Liver (tissue), 9 donors: ENCODE data around the gene HGD. TPM values are rescaled to one million over a fixed set of nuclear protein-coding genes. Genes with fewer than 3 reads are reported as not detected.
A peak's percentile ranks its signal among the peaks of the same experiment; 100 is the strongest.

ENCODE experiments used
- DNase-seq: peaks from one replicate; pipeline ENCODE4 v3.0.0-alpha.2; 2017; ENCODE audit warnings: low spot score
- H3K27ac ChIP-seq, 2 donors: one replicate each; pipeline ENCODE4 v1.7.0; 2013; ENCODE audit warnings: inconsistent platforms in 2 of 2, low read length in 2 of 2, control low read depth in 1 of 2, low read depth in 1 of 2, mild to moderate bottlenecking in 1 of 2
- H3K27me3 ChIP-seq, 4 donors: one replicate each; pipeline versions ENCODE4 v1.6.1 to v1.7.0; 2013; ENCODE audit warnings: low read length in 3 of 4, inconsistent platforms in 1 of 4, mild to moderate bottlenecking in 1 of 4, moderate library complexity in 1 of 4; ENCODE audit not compliant: control insufficient read depth in 4 of 4, insufficient read depth in 4 of 4
- H3K36me3 ChIP-seq, 4 donors: one replicate each; pipeline versions ENCODE4 v1.6.1 to v1.7.0; 2013; ENCODE audit warnings: low read length in 3 of 4, mild to moderate bottlenecking in 3 of 4, low read depth in 1 of 4, moderate library complexity in 1 of 4; ENCODE audit not compliant: control insufficient read depth in 4 of 4, insufficient read depth in 3 of 4
- H3K4me1 ChIP-seq, 4 donors: one replicate each; pipeline versions ENCODE4 v1.6.1 to v1.7.0; 2013; ENCODE audit warnings: low read length in 3 of 4, mild to moderate bottlenecking in 3 of 4, moderate library complexity in 1 of 4; ENCODE audit not compliant: control insufficient read depth in 4 of 4, insufficient read depth in 4 of 4
- H3K4me3 ChIP-seq, 3 donors: one replicate each; pipeline versions ENCODE4 v1.6.1 to v1.7.0; 2013; ENCODE audit warnings: low read length in 3 of 3, control low read depth in 1 of 3, low read depth in 1 of 3, mild to moderate bottlenecking in 1 of 3
- H3K9ac ChIP-seq, 2 donors: one replicate each; pipeline ENCODE4 v1.7.0; 2013; ENCODE audit warnings: low read length in 2 of 2, mild to moderate bottlenecking in 2 of 2, moderate library complexity in 2 of 2, control low read depth in 1 of 2, low read depth in 1 of 2
- H3K9me3 ChIP-seq, 4 donors: one replicate each; pipeline versions ENCODE4 v1.6.1 to v1.7.0; 2013; ENCODE audit warnings: low read length in 3 of 4; ENCODE audit not compliant: control insufficient read depth in 4 of 4
- ATF3 ChIP-seq: IDR thresholded peaks from 2 replicates; pipeline ENCODE4 v1.6.1; 2016; ENCODE audit warnings: antibody characterized with exemption
- CTCF ChIP-seq: fragments of 150-350 bp; IDR thresholded peaks from 2 replicates; pipeline ENCODE4 v1.5.1; 2017; ENCODE audit warnings: improper control_type of control experiment, low read depth, low read length; ENCODE audit not compliant: missing input control
- EGR1 ChIP-seq, 2 donors: IDR thresholded peaks; 2 replicates each; pipeline ENCODE4 v1.6.1; 2016 to 2018; ENCODE audit warnings: antibody characterized with exemption in 2 of 2, low read depth in 2 of 2
- FOXA1 ChIP-seq: IDR thresholded peaks from 2 replicates; pipeline ENCODE4 v1.6.1; 2016; ENCODE audit warnings: antibody characterized with exemption
- FOXA2 ChIP-seq: IDR thresholded peaks from 2 replicates; pipeline ENCODE4 v1.6.1; 2016; ENCODE audit warnings: antibody characterized with exemption
- GABPA ChIP-seq, 2 donors: IDR thresholded peaks in 1 of 2; conservative IDR thresholded peaks in 1 of 2; 2 replicates each; pipeline ENCODE4 v1.6.1; 2016; ENCODE audit warnings: antibody characterized with exemption in 2 of 2, mild to moderate bottlenecking in 1 of 2, moderate library complexity in 1 of 2
- HNF4A ChIP-seq, 2 donors: conservative IDR thresholded peaks; 2 replicates each; pipeline ENCODE4 v1.6.1; 2016; ENCODE audit warnings: antibody characterized with exemption in 2 of 2, mild to moderate bottlenecking in 2 of 2
- HNF4G ChIP-seq: IDR thresholded peaks from 2 replicates; pipeline ENCODE4 v1.6.1; 2016; ENCODE audit warnings: antibody characterized with exemption
- JUND ChIP-seq, 2 donors: IDR thresholded peaks; 2 replicates each; pipeline ENCODE4 v1.6.1; 2016; ENCODE audit warnings: antibody characterized with exemption in 2 of 2
- MAX ChIP-seq: IDR thresholded peaks from 2 replicates; pipeline ENCODE4 v1.6.1; 2016; ENCODE audit warnings: antibody characterized with exemption
- NR2F2 ChIP-seq: IDR thresholded peaks from 2 replicates; pipeline ENCODE4 v1.6.1; 2016; ENCODE audit warnings: antibody characterized with exemption
- RAD21 ChIP-seq, 2 donors: IDR thresholded peaks; 2 replicates each; pipeline ENCODE4 v1.6.1; 2016; ENCODE audit warnings: antibody characterized with exemption in 2 of 2, mild to moderate bottlenecking in 2 of 2
- REST ChIP-seq: IDR thresholded peaks from 2 replicates; pipeline ENCODE4 v1.6.1; 2016; ENCODE audit warnings: antibody characterized with exemption, mild to moderate bottlenecking
- RXRA ChIP-seq, 2 donors: IDR thresholded peaks; 2 replicates each; pipeline ENCODE4 v1.6.1; 2017 to 2018; ENCODE audit warnings: antibody characterized with exemption in 2 of 2, mild to moderate bottlenecking in 1 of 2
- SP1 ChIP-seq: IDR thresholded peaks from 2 replicates; pipeline ENCODE4 v1.6.1; 2018; ENCODE audit warnings: antibody characterized with exemption, mild to moderate bottlenecking
- TAF1 ChIP-seq: conservative IDR thresholded peaks from 2 replicates; pipeline ENCODE4 v1.6.1; 2016; ENCODE audit warnings: antibody characterized with exemption, mild to moderate bottlenecking
- YY1 ChIP-seq: IDR thresholded peaks from 2 replicates; pipeline ENCODE4 v1.6.1; 2016; ENCODE audit warnings: antibody characterized with exemption, mild to moderate bottlenecking
- ZBTB33 ChIP-seq: IDR thresholded peaks from 2 replicates; pipeline ENCODE4 v1.6.1; 2016; ENCODE audit warnings: antibody characterized with exemption
- WGBS: extraction: QIAGEN DNeasy Blood & Tissue Kit; methylation state at CpG from one replicate; pipeline ENCODE4 v1.1.7; 2013; 5-methylcytosine and 5-hydroxymethylcytosine counted together
- polyA plus RNA-seq, 2 donors: library from polyadenylated mRNA; stranded (reverse) in 1 of 2; unstranded in 1 of 2; fragments of 200-250 nt in 1 of 2; fragments of >200 nt in 1 of 2; fragmentation: Nextera tagmentation in 1 of 2; extraction: Ambion mirVana in 1 of 2; gene quantifications; one replicate each; pipeline versions ENCODE4 v1.2.1 to v1.2.3, GENCODE V29; 2013 to 2015
- total RNA-seq, 2 donors: library from RNA; depleted of rRNA; stranded (reverse); fragments of >200 nt; gene quantifications; one replicate each; pipeline ENCODE4 v1.2.3, GENCODE V29; 2014
- donor health status: healthy.
- donor health status: healthy.
- donor health status: healthy.
- donor health status: healthy.
- donor health status: healthy.

Gene HGD
- 100 to 1,000 TPM in 1 of 2 donors, 10 to 100 TPM in 1; 83.5 to 326 TPM for total RNA-seq
- polyA plus RNA-seq, result 100 to 1,000 TPM; 243 to 250 TPM

GRCh38 chr3:120682095-120682681 is at the start of gene HGD:
TSS of gene HGD (minus strand) at chr3:120682239. CDS start at chr3:120682111, 128 bp downstream.
- peak within 1 kb of the TSS; percentile 74 to 96 (median 93) for H3K4me3 ChIP-seq
- no peaks in the 10 kb centered on the region for H3K36me3 ChIP-seq
- H3K9ac ChIP-seq, result peak within 1 kb of the TSS; percentile 97 to 100
- no peaks in the 10 kb centered on the region for H3K27me3 ChIP-seq
- H3K9me3 ChIP-seq, result no peaks in the 10 kb centered on the region
- 34% methylated on average over 5 of the region's 5 CpGs for WGBS
- peaks cover 4 to 41% (median 23%) of the 10 kb centered on the region in 4 donors for H3K4me1 ChIP-seq
- DNase-seq, result peak; percentile 44
- peak within 1 kb of the TSS; percentile 88 to 96 for H3K27ac ChIP-seq
- TF ChIP-seq EGR1 (IDR thresholded peaks at IDR 0.05; ENCODE audit: low read depth in 2 of 2) (peak in 1 of 2 donors; percentile 61), RAD21 (IDR thresholded peaks at IDR 0.05) (peak; percentile 55 to 60), JUND (IDR thresholded peaks at IDR 0.05) (peak; percentile 86 to 92), TAF1 (peak; percentile 98), RXRA (IDR thresholded peaks at IDR 0.05) (peak; percentile 81 to 89), ZBTB33 (peak; percentile 91), REST (peak; percentile 93), MAX (peak; percentile 82), HNF4G (peak; percentile 97), FOXA2 (no peak), NR2F2 (peak; percentile 36), CTCF (no peak), ATF3 (peak; percentile 73), HNF4A (conservative IDR thresholded peaks at IDR 0.05) (peak; percentile 98), GABPA (IDR thresholded peaks at IDR 0.05 in 1 of 2, conservative IDR thresholded peaks at IDR 0.05 in 1 of 2) (no peak), SP1 (peak; percentile 97), YY1 (peak; percentile 79), FOXA1 (peak; percentile 37)
